Fibroblast of the aortic adventitia (primary cell): ENCODE measurements around the gene CDC6. TPM values are rescaled to one million over a fixed set of nuclear protein-coding genes. Genes with fewer than 3 reads are reported as not detected.
"Not testable (repeated sequence)": the region's sequence is repeated elsewhere in the genome, so short reads cannot be mapped to it uniquely, and the experiment has no call there.

Source experiments
- DNase-seq: peaks from one replicate; pipeline ENCODE4 v3.0.0-alpha.2; 2010; ENCODE audit warnings: low read depth
- H3K4me3 ChIP-seq: 2 replicates; pipeline ENCODE4 v1.5.1; 2011; ENCODE audit warnings: low read depth, mild to moderate bottlenecking, control low read depth, low read length, moderate library complexity
- CTCF ChIP-seq: IDR thresholded peaks from 2 replicates; pipeline ENCODE4 v1.5.1; 2011; ENCODE audit warnings: mild to moderate bottlenecking, low read length, control low read depth, inconsistent platforms; ENCODE audit not compliant: insufficient read depth
- total RNA-seq: library from RNA; depleted of rRNA; stranded (reverse); fragments of >200 nt; gene quantifications from 2 replicates; pipeline ENCODE4 v1.2.3, GENCODE V29; 2012; ENCODE audit warnings: low replicate concordance

CDC6 gene
- total RNA-seq, 1 donor, result 40.4 TPM

DNA sequence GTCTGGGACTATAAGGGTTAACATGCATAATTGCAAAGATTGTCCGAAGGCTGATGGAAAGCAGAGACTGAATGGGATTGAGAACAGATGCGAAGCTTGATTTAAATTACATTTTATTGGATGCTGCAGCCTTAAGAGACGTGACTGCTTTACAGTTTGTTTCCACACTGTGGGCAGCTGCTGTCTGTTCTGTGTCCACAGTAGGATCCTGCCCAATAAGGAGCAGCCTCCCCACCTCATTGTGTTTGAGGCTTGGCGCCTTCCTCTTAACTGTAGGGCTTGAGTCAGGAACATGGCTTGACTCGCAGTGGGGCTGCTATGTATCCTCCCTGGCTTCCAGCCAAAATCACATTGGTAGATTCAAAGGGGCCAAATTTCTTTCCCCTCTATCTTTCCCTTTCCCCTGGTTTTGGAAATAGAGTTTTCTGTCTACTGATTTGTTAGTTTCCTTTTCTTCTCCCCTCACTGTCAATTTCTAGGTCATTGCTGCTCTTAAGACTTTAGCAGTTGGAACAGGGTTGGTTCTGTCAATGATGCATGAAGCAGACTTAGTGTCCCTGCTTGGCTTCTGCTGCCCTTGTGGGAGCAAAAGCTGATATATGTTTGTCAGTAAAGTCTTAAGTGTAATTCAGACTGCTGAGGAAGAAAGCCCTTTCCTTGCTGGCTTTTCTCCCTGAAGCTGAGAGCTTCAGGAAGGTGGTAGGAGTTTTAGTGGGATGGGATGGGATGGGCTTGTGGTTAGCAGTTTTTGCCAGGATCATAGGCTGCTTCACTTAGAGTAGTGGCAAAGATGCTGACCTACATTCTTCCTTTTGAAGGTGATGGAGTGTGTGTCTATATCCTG is 16.3 kb downstream of the CDC6 start:
- no peak overlapping the region for H3K4me3 ChIP-seq
- no peak for TF ChIP-seq CTCF
- peak; percentile 86 for DNase-seq

- not testable (repeated sequence) for H3K4me3 ChIP-seq, DNase-seq
Measured at GRCh38 chr17:40304552-40304863, 16.8 kb downstream of the CDC6 start.

GRCh38 chr17:40304866-40305265 is 17.2 kb downstream of the CDC6 start:
- not testable (repeated sequence) for DNase-seq, H3K4me3 ChIP-seq

DNA sequence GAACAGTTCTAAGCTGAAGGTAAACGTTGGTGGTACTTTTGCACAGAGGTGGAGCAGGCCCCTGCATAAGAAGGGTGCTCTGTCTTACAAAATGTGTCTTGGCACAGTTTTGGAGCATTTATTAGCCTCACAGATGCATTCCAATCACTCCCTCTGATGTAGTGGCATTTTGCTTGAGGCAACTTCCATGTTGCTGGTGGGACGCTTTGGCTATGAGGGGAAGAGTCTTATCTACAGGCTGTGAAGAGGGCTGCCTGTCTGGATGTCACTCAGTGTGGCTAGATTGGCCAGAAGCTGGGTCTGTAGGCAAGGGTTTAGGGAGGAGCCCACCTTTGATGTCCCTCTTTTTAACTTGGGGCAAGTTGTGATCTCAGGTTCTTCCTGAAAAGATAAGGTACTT is 18.7 kb downstream of the CDC6 start:
- no peak overlapping the region for H3K4me3 ChIP-seq
- TF ChIP-seq CTCF, result no peak

GRCh38 chr17:40307001-40307730 is 19.5 kb downstream of the CDC6 start:
- no peak overlapping the region for H3K4me3 ChIP-seq
- peak; percentile 67 for DNase-seq
- TF ChIP-seq CTCF, result no peak

More for the DNA sequence above, 18.7 kb downstream of the CDC6 start:
- no peak for DNase-seq

- DNase-seq, result no peak
- no peak for TF ChIP-seq CTCF
Measured at GRCh38 chr17:40307740-40308239, 20.1 kb downstream of the CDC6 start.

GRCh38 chr17:40309031-40309948 is 21.6 kb downstream of the CDC6 start, which contains the start of gene RARA:
Gene RARA (plus strand): TSS chr17:40309180. CDS start chr17:40331219, 22,039 bp downstream.
- DNase-seq, result peak; percentile 38
- no peak for TF ChIP-seq CTCF
- H3K4me3 ChIP-seq, result peak within 1 kb of the TSS; percentile 52

More at GRCh38 chr17:40307740-40308239, 20.1 kb downstream of the CDC6 start:
- no peak overlapping the region for H3K4me3 ChIP-seq
